NCI-H2029 (cell line): ENCODE data around the gene RAB11FIP3.

Experiments used
- DNase-seq: peaks from one replicate; lab custom pipeline; 2025; lab: John Stamatoyannopoulos, UW

Gene RAB11FIP3

GRCh38 chr16:533391-534123, 108.1 kb downstream of the RAB11FIP3 start:
- no peak for DNase-seq

- no peak for DNase-seq
These were observed 108.7 kb downstream of the RAB11FIP3 start for GRCh38 chr16:534135-534534.

- no peak for DNase-seq
These were observed 109.5 kb downstream of the RAB11FIP3 start for GRCh38 chr16:534856-535445.

DNA sequence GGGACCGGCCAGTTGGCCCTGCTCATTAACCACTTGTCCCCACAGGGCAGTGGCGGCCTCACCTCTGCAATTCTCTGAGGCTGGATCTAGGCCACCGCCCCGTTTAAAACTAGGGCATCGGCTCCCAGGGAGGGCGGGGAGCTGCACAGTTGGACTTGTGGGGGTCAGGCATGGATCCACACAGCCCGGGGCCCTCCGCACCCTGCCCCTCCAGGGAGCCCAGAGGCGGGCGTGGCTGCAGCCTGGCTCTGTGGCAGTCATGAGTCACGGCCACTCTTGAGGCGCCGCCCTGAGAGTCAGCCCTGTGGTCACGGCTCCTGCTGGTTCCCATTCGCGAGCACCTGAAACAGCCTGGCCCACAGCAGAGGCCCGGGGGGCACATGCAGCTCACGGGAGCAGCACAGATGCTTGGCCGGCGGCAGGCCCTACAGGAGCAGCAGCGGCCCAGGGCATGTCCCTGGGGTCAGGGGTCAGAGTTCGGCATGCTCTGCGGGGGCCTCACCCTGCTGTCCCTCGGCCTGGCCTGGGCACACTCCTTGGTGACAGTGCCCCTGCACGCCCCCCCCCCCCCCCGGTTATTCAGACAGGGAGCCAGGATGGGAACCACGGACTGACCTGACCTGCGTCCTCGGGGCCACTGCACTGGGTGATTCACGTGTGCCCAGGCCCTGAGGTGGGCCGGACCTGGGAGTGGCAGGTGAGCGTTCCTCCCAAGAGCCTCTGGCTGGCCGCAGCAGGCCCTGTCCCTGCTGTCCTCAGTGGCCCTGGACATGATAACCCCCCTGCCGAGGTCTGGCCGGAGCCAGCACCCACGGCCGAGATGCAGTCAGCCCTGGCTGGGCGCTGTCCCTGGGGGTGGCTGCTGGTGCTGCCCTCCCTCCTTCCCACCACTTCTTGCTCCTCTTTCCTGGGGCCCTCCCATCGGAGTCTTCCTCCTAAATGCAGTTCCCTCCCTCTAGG, 110.3 kb downstream of the RAB11FIP3 start:
- DNase-seq: no peak

DNA sequence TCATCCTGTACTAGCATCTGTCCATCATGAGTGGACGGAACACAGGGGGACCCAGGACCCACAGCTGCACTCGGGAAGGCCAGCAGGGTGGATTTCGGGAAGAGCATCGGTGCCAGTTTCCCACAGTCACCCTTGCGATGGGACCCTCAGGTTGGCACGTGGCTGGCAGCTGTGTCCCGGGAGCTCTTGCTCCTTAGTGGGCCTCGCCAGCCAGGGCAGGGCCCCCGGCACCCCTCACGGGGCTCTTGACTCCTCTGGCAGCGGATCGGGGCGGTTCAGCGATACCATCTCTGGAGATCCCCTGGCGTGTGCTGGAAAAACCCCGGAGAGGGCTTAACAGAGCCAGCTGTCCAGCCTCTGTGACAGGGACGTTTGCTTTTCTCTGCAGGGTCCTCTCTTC, 111.3 kb downstream of the RAB11FIP3 start:
- DNase-seq: no peak

DNA sequence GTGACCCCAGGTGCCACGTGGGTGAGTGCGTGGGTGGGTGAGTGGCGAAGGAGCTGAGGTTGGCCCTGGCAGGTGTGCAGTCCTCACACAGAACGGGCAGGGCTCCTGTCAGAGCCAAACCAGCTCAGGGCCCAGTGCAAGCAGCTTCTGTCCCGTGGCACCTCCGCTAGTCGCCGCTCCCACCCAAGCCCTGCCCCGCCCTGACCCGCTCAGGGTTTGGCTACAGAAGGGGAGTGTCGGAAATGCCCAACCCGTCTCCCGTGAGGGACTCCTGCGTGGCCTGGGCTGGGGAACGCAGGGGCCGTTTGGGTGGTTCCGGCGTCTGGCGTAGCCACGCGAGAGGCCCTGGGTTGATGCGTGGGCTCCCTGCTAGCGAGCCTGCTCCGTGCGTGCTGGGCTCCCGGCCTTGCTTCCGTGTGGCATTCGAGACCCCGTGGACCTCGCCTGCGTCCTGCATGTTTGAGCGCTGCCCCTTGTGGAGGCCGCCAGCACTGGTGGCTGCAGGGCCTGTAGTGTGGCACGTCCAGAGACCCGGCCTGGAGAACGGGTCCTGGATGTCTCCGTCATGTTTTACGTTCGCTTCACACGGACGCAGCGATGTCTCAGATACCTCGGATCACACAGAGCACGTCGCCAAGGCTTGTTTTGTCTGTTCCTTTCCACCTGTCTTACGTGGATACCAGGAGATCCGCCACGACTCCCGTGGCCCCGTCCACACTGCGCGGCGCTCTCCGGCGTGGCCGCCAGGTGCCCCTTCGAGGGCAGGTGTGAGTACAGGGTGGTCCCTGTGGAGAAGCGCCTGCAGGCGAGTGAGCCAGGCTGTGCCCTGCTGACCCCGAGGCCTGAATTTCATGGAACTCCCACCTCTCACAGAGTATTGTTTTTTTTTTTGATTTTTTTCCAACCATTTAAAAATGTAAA, 112.2 kb downstream of the RAB11FIP3 start:
- DNase-seq: no peak

DNA sequence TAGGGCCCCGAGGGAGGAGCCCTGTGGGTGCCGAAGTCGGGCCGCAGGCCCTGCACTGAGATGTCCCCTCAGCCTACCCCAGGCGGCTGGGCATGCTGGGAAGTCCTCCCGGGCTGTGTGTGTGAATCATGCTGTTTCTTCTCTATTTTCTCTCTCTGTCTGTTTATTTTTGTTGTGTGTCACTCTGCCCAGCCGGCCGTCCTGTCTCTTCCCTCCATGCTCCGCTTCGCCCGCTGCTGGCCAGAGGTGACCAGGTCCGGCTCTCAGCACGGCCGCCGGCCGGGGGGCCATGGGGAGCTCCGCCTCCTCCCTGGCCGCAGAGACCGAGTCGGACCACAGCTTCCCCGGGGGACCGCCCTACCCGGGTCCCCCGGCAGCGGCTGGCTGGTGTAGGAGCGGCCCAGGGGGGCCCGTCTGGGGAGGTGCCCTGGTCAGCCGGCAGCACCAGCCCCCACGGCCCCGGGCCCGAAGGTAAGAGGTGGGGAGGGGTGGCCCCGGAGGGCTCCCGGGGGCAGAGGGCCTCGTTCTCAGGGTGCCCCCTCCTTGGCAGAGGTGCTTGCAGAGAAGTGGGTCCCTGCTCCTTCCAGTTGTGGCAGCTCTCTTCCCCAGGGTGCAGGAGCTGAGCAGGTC, 114.6 kb downstream of the RAB11FIP3 start:
- no peak for DNase-seq

GRCh38 chr16:540645-541340, 115.3 kb downstream of the RAB11FIP3 start:
- DNase-seq: no peak

- DNase-seq: no peak
These were observed 118.1 kb downstream of the RAB11FIP3 start for GRCh38 chr16:543301-544164.

DNA sequence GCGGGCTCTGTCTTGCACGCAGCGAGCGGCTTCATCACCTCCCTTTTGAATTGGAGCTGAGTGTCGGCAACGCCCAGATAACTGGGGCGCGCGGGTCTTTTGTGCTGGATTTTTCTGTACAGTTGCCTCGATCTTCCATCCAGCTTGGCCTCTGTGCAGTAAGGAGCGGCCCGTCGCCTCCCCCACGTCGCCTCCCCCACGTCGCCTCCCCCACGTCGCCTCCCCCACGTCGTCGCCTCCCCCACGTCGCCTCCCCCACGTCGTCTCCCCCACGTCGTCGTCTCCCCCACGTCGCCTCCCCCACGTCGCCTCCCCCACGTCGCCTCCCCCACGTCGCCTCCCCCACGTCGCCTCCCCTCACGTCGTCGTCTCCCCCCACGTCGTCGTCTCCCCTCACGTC, 119.1 kb downstream of the RAB11FIP3 start:
- no peak for DNase-seq

DNA sequence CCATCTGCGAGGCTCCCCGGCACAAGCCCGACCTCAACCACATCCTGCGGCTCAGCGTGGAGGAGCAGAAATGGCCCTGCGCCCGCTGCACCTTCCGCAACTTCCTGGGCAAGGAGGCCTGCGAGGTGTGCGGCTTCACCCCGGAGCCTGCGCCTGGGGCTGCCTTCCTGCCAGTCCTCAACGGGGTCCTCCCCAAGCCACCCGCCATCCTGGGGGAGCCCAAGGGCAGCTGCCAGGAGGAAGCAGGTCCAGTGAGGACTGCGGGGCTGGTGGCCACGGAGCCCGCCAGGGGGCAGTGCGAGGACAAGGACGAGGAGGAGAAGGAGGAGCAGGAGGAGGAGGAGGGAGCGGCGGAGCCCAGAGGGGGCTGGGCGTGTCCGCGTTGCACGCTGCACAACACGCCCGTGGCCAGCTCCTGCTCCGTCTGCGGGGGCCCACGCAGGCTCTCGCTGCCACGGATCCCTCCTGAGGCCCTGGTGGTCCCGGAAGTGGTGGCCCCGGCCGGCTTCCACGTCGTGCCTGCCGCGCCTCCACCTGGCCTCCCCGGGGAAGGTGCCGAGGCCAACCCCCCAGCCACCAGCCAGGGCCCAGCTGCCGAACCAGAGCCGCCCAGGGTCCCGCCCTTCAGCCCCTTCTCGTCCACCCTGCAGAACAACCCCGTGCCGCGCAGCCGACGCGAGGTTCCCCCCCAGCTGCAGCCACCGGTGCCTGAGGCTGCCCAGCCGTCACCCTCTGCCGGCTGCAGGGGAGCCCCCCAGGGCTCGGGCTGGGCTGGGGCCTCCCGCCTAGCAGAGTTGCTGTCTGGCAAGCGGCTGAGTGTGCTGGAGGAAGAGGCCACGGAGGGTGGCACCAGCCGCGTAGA, 121.7 kb downstream of the RAB11FIP3 start:
- DNase-seq: peak; percentile 73

DNA sequence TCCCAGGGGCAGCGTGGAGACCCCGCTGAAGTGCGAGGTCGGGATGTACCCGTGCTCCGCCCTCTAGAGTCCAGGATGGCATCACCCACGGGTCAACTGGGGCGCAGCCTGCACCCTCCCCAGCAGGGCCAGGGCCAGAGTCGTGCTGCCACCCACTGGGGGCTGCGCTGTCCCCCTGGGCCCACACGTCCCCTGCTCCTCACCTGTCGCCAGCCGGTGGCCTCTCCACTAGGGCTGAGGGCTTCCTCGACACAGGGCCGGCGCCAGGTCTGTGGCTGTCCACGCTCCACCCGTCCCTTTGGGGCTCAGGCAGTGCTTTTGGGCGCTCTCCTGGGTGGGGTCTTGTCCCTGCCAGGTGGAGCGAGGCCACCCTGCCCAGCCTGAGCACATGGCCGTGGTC, 123.1 kb downstream of the RAB11FIP3 start:
- DNase-seq: no peak

DNA sequence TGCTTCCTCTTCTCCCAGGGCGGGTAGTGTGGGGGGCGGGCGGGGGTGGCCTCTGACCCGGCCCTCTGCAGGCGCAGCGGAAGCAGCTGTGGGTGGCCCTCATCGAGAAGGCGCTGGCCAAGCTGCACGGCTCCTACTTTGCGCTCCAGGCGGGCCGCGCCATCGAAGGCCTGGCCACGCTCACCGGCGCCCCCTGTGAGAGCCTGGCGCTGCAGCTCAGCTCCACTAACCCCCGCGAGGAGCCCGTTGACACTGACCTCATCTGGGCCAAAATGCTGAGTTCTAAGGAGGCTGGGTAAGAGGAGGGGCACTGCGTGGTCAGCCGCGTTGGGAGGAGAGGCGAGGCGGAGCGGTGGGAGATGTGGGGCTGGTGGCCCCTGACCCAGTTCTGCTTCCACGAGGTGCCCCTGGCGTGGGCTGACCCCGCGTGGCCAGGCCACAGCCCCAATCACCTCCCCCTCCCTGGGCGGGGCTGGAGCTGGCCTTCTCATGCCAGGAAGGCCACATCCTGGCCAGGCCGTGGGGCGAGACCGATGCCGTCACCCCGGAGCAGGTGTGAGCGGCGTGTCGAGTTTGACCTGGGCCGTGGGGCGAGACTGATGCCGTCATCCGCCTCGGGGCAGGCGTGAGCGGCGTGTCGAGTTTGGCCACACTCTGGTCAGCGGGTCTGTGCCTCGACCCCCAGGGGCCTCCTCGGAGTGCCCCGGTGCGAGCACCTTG, 124.3 kb downstream of the RAB11FIP3 start:
- no peak for DNase-seq

- no peak for DNase-seq
These were observed 125.8 kb downstream of the RAB11FIP3 start for GRCh38 chr16:551210-551609.

DNA sequence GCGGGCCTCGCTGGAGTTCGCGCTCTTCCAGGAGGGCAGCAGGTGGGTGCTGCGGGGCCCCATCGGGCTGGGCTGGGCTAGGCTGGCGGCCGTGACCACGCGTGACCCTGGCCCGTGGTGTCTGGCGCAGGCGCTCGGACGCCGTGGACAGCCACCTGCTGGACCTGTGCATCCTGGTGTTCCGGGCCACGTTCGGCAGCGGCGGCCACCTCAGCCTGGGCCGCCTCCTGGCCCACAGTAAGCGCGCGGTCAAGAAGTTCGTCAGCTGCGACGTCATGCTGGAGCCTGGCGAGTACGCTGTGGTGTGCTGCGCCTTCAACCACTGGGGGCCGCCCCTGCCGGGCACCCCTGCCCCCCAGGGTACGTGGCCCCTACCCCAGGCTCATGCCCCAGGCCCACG, 126.7 kb downstream of the RAB11FIP3 start:
- no peak for DNase-seq

DNA sequence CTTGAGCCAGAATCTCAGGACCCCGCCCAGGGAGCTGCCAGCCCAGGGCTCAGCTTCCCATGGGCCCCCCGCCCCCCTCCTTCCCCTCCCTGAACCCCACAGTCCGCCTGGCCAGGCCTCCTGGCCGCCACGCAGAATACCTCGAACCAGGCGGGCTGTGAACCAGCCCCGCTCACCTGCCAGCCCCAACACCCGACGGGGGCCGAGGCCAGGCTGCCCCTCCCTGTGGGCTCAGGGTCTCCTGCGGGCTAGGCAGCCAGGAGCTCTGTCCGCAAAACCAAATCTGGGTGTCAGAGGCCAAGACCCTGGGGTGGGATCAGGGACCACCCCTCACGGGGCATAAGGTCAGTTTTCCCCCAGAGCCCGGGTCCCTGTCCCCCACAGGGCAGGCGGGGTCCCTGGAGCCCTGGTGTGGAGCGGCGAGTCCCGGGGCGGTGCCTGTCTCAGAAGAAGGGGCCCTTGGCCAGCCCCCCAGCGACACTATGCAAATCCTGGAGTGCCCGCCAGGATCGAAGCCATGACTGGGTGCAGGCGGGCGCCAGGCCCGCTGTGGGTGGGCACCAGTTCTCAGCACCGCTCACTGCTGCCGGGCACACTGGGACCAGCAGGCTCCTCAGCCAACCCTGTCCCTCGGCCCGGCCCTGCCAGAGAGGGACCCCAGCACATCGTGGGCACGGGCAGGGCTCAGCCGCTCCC, 128.3 kb downstream of the RAB11FIP3 start:
- no peak for DNase-seq

GRCh38 chr16:554297-554621, 128.8 kb downstream of the RAB11FIP3 start:
- DNase-seq: no peak
